LNCAP (cell line): ENCODE results near the gene CARD10.

Source experiments
- TF ChIP-seq, protein P1 (sequence below): fragments of 450-650 bp; IDR thresholded peaks from 2 replicates; pipeline ENCODE4 v1.5.1; 2017; ENCODE audit warnings: mild to moderate bottlenecking

Gene CARD10

GRCh38 chr22:37485395-37486223, 33.6 kb downstream of the CARD10 start:
- TF ChIP-seq, protein P1, sequence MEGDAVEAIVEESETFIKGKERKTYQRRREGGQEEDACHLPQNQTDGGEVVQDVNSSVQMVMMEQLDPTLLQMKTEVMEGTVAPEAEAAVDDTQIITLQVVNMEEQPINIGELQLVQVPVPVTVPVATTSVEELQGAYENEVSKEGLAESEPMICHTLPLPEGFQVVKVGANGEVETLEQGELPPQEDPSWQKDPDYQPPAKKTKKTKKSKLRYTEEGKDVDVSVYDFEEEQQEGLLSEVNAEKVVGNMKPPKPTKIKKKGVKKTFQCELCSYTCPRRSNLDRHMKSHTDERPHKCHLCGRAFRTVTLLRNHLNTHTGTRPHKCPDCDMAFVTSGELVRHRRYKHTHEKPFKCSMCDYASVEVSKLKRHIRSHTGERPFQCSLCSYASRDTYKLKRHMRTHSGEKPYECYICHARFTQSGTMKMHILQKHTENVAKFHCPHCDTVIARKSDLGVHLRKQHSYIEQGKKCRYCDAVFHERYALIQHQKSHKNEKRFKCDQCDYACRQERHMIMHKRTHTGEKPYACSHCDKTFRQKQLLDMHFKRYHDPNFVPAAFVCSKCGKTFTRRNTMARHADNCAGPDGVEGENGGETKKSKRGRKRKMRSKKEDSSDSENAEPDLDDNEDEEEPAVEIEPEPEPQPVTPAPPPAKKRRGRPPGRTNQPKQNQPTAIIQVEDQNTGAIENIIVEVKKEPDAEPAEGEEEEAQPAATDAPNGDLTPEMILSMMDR: no peak

DNA sequence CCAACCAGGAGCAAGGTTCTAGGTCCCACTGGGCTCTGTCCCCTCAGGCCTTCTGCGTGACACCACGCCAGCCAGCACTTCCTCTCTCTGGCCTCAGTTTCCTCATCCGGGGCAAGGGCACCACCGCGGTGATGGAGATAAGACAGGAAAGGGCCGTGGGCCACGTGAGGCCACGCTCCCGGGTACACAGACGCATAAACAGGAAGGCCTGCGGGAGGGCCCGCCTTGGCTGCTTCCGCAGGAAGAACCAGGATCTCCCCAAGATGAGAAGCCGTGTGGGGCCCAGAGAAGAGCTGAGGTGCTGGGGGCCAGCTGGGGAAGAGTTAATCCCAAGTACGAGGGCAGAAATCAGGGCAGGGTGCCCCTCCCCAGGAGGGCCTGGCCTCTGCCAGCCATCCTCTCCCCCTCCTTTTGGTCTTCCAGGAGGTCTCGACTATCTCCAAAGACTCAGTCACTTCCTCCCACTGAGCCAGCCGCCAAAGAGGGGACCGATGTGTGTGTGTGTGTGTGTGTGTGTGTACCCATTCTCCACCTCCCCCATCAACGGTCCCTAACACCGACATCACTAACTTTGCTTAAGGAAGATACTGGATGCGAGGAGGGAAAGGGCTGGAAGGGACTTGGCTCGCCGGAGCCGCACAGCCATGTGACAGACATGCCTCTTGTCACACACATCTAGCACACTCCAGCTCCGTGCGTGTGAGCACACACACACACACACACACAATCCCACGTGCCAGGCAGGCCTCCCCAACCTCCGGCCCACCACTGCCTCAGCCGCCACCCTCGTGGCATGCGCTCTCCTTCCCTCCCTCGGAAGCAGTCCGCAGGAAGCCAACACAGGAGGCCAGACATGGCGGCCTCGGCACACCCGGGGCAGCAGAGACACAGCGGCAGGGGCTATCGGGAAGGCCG, 34.5 kb downstream of the CARD10 start:
- TF ChIP-seq, protein P1: no peak

DNA sequence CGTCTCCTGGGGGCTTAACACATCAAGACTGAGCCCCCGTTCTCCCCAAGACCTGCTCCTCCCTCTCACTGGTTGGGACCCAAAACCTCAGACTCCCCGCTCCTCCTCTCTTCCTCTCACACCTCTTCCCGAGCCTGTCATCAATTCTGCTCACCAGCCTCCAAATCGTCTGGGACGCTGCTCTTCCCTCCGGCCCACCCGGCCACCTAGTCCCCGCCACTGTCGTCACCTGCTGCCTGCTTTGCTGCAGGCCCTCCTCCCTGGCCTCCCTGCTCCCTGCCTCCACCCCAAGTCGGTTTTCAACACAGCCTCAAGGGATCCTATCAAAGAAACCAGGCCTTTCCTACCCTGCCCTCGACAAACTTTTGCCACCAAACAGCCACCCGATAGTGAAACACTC, 36.2 kb downstream of the CARD10 start:
- TF ChIP-seq, protein P1: no peak

GRCh38 chr22:37482244-37482643, 37.0 kb downstream of the CARD10 start:
- TF ChIP-seq, protein P1: no peak

- TF ChIP-seq, protein P1: no peak
These were observed 37.8 kb downstream of the CARD10 start for GRCh38 chr22:37481347-37481907.

- TF ChIP-seq, protein P1: no peak
These were observed 38.5 kb downstream of the CARD10 start for GRCh38 chr22:37480387-37481346.

DNA sequence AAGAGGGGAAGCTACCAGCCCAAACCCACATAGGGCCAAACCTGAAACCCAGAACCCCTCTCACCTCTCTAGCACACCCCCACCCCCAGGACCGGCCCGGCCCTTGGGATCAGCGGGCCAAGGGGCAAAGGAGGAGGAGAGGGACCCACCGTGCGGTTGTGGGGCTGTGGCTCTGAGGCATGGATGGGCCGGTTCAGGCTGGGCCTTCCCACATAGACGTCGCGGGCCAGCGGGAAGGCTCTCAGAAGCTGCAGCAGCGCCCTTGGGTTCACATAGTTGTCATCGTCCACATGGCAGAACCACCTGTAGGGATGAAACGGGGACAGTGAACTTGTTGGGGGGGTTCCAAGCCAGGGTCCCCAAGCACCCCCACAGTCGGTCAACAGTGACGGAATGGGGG, 40.0 kb downstream of the CARD10 start:
- TF ChIP-seq, protein P1: no peak
